Caco-2 (cell line): ENCODE measurements around the gene PLEKHM1. TPM values are rescaled to one million over a fixed set of nuclear protein-coding genes. Genes with fewer than 3 reads are reported as not detected.
"Not testable (repeated sequence)": the region's sequence is repeated elsewhere in the genome, so short reads cannot be mapped to it uniquely, and the experiment has no call there.

Experiments used
- BruUV-seq: library from RNA; stranded (reverse); fragments of 400-500 nt; replicated peaks from 2 replicates; lab custom pipeline; 2021; lab: Mats Ljungman, UMichigan
- CTCF ChIA-PET: fragments of 300-600 bp; sonication (Branson Sonifier 250); formaldehyde crosslinking; loops from one replicate; lab custom pipeline; 2022; ENCODE audit warnings: antibody characterized with exemption; lab: Charles Lee
- POLR2A ChIA-PET: fragments of 300-600 bp; sonication (Branson Sonifier 250); formaldehyde crosslinking; loops from one replicate; lab custom pipeline; 2022; ENCODE audit warnings: antibody characterized with exemption; lab: Charles Lee
- DNase-seq, 2 experiments: peaks; one replicate each; pipeline versions ENCODE4 v3.0.0 to v3.0.0-alpha.2; 2020 to 2022
- H3K27me3 ChIP-seq: replicated peaks from 2 replicates; pipeline ENCODE4 v1.6.0; 2011; ENCODE audit warnings: low read length; ENCODE audit not compliant: control insufficient read depth, insufficient read depth
- H3K36me3 ChIP-seq: 2 replicates; pipeline ENCODE4 v1.5.1; 2011; ENCODE audit warnings: low read length; ENCODE audit not compliant: control insufficient read depth, insufficient read depth
- H3K4me1 ChIP-seq: fragments of 250-450 bp; sonication (Bioruptor Pico); 2 replicates; pipeline ENCODE4 v1.5.1; 2020; ENCODE audit warnings: mild to moderate bottlenecking
- H3K4me3 ChIP-seq: 2 replicates; pipeline ENCODE4 v1.5.1; 2011; ENCODE audit warnings: low read depth, mild to moderate bottlenecking, control low read depth, low read length
- H3K9me3 ChIP-seq: fragments of 250-450 bp; sonication (Bioruptor Pico); 2 replicates; pipeline ENCODE4 v1.5.1; 2020; ENCODE audit warnings: mild to moderate bottlenecking, moderate library complexity
- H3K27ac Mint-ChIP-seq: one replicate; pipeline ENCODE4 v1.8.0; 2022; ENCODE audit warnings: mixed read lengths; ENCODE audit not compliant: unreplicated experiment
- H3K27me3 Mint-ChIP-seq: one replicate; pipeline ENCODE4 v1.8.0; 2022; ENCODE audit warnings: mixed read lengths; ENCODE audit not compliant: insufficient read depth, unreplicated experiment
- H3K36me3 Mint-ChIP-seq: one replicate; pipeline ENCODE4 v1.8.0; 2022; ENCODE audit warnings: mild to moderate bottlenecking, mixed read lengths; ENCODE audit not compliant: insufficient read depth, unreplicated experiment
- H3K4me1 Mint-ChIP-seq: one replicate; pipeline ENCODE4 v1.8.0; 2022; ENCODE audit warnings: low read depth, mixed read lengths; ENCODE audit not compliant: unreplicated experiment
- H3K4me3 Mint-ChIP-seq: one replicate; pipeline ENCODE4 v1.8.0; 2022; ENCODE audit warnings: mild to moderate bottlenecking, moderate library complexity, mixed read lengths; ENCODE audit not compliant: unreplicated experiment
- H3K9me3 Mint-ChIP-seq: one replicate; pipeline ENCODE4 v1.8.0; 2022; ENCODE audit warnings: mixed read lengths; ENCODE audit not compliant: unreplicated experiment
- intact Hi-C: fragments of 100-400 bp; cut with micrococcal nuclease; formaldehyde crosslinking; loops from one replicate; pipeline ENCODE4 v1.10.0; 2022; ENCODE audit not compliant: unreplicated experiment
- total RNA-seq: library from RNA; stranded (reverse); gene quantifications from 2 replicates; pipeline ENCODE4 v1.2.3, GENCODE V29; 2022

PLEKHM1 gene
- total RNA-seq, 1 experiment from 2014 or later = 30.4 TPM

DNA sequence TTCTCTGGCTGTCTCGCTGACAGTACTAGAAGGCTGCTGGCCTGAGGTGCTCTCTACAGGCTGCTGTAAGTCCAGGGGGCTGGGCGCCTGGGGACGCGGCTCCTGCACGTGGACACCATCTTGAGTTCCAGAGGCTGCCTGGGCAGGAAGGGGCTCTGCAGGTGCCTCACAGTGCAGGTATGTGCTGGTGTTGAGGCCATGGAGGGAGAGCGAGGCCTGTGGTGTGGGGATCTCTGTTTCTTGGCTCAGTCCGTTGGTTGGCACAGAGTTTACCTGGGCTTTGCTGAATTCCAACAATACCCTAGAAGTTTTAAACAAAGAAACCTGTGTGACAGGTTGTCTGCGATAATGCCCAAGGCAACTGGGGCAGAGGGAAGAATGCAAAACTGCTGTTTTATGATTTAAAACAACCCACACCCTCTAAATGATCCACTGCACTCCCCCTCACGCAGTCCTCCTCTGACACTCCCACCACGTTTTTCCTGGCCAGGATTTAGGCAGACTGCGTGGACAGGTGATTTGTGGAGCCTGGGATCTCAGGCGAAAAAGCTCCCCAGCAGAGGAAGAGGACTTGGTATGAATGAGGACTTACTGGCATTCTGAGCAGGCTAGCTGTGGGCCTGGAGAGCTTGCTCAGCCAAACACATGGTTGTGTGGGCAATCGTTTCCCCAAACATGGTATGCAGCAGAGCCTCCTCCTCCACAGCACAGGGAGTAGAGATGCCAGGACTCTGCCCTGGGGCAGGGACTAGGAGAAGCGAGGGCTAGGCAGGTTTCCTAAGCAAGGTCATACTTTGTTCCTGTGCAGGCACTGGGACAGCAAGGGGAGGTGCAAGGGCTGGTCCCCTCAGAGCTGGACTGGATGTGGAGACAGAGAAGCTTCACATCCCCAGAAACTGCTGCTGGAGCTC, 22.0 kb downstream of the PLEKHM1 start:
- H3K4me3 ChIP-seq, DNase-seq, H3K9me3 Mint-ChIP-seq, H3K36me3 Mint-ChIP-seq, H3K9me3 ChIP-seq, H3K27me3 Mint-ChIP-seq, H3K4me3 Mint-ChIP-seq, POLR2A ChIA-PET, H3K27ac Mint-ChIP-seq, H3K27me3 ChIP-seq, H3K36me3 ChIP-seq, intact Hi-C loops, H3K4me1 Mint-ChIP-seq, H3K4me1 ChIP-seq, CTCF ChIA-PET, BruUV-seq: not testable (repeated sequence)

DNA sequence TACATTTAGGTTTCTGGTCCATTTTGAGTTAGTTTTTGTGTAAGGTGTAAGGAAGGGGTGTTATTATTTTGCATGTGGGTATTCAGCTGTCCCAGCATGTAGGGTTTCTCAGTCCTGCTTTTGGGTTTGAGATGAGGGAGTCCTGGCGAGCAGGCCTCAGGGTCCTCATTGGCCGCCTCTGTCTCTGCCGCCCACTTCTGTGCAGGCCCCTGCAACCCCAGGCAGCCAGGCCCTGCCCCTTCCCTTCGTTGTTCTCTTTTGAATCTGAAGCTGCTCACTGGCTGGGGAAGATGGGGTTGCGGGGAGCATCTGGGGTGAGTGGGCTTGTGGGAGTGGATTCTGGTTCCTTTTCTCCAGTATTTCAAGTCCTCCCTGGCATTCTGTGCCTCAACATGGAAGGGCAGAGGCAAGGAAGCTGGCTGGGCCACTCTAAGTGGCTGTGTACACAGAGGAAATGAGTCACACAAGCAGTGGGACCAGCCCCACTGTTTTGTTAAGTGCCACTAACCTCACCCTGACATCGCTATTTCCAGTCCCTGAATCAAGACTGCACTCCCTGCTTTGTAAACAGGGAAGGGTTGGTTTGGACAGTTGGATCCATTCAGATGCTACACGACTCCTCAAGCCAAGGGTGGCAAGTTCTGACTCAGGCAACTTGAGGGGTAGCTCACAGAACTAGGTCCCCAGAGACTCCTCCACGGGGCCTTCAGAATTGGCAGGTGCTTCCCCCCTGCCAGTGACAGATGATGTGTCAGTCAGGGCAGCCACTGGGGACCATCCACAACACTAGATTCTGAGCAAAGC, 28.8 kb downstream of the PLEKHM1 start:
- BruUV-seq, POLR2A ChIA-PET, H3K36me3 ChIP-seq, DNase-seq, intact Hi-C loops, H3K4me1 Mint-ChIP-seq, H3K27me3 Mint-ChIP-seq, H3K4me1 ChIP-seq, H3K27me3 ChIP-seq, CTCF ChIA-PET, H3K36me3 Mint-ChIP-seq, H3K9me3 ChIP-seq, H3K4me3 Mint-ChIP-seq, H3K9me3 Mint-ChIP-seq, H3K4me3 ChIP-seq: not testable (repeated sequence)
- H3K27ac Mint-ChIP-seq = peak overlapping the region; percentile 50

DNA sequence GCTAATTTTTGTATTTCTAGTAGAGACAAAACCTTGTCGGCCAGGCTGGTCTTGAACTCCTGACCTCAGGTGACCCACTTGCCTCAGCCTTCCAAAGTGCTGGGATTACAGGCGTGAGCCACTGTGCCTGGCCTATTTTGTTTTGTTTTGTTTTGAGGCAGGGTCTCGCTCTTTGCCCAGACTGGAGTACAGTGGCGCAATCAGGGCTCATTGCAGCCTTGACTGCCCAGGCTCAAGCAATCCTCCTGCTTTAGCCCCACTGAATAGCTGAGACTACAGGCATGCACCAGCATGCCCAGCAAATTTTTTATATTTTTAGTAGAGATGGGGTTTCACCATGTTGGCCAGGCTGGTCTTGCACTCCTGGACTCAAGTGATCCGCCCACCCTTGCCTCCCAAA, 30.1 kb downstream of the PLEKHM1 start:
- H3K4me1 Mint-ChIP-seq, POLR2A ChIA-PET, H3K36me3 ChIP-seq, BruUV-seq, DNase-seq, H3K27ac Mint-ChIP-seq, H3K4me1 ChIP-seq, H3K27me3 Mint-ChIP-seq, H3K9me3 Mint-ChIP-seq, H3K4me3 ChIP-seq, H3K4me3 Mint-ChIP-seq, H3K36me3 Mint-ChIP-seq, H3K27me3 ChIP-seq, intact Hi-C loops, CTCF ChIA-PET, H3K9me3 ChIP-seq: not testable (repeated sequence)

DNA sequence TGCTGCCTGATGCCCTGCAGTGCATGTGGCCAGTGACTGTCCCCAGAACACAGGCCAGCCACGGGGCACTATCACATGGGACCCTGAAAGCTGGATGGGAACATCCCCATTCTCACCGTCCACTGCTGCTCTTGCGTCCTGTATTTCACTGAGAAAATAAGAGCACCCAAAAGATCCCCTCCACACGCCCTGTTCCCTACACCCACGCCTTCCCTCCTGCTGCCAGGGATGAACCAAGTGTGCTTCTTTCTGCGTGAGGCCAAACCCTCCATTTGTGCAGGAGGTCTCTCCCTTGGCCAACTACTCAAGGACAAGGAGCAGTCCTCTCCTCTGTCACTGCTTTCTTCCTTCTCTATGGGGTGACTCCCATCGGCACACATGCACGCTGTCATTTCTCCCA, 36.2 kb downstream of the PLEKHM1 start:
- DNase-seq, H3K4me1 Mint-ChIP-seq, H3K36me3 ChIP-seq, H3K36me3 Mint-ChIP-seq, CTCF ChIA-PET, H3K4me3 Mint-ChIP-seq, BruUV-seq, H3K27me3 ChIP-seq, H3K9me3 Mint-ChIP-seq, H3K27me3 Mint-ChIP-seq, H3K4me3 ChIP-seq, H3K4me1 ChIP-seq, POLR2A ChIA-PET, H3K9me3 ChIP-seq, intact Hi-C loops: not testable (repeated sequence)
- peak overlapping the region; percentile 37 for H3K27ac Mint-ChIP-seq

DNA sequence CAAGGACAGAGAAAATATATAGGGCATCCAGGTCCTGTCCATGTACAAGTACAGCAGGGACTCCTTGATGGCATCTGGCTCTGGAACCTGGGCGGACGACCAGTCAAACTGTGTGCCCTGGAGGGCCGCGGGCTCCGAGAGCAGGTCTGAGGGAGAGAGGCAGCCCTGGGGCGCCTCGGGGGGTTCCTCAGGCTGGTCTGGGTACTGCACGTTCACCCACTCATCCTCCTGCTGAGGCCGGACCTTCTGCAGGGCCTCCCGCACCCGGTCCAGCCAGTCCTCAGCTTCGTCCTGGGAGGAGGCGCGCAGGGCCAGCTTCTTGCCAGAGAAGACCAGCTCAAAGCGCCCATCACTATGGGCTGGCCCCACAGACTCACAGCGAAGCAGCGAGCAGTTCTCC, 36.8 kb downstream of the PLEKHM1 start:
- H3K4me1 ChIP-seq, BruUV-seq, H3K9me3 ChIP-seq, POLR2A ChIA-PET, H3K9me3 Mint-ChIP-seq, H3K4me3 Mint-ChIP-seq, H3K27me3 ChIP-seq, DNase-seq, H3K27me3 Mint-ChIP-seq, CTCF ChIA-PET, H3K36me3 Mint-ChIP-seq, H3K27ac Mint-ChIP-seq, H3K36me3 ChIP-seq, H3K4me3 ChIP-seq, intact Hi-C loops, H3K4me1 Mint-ChIP-seq: not testable (repeated sequence)

DNA sequence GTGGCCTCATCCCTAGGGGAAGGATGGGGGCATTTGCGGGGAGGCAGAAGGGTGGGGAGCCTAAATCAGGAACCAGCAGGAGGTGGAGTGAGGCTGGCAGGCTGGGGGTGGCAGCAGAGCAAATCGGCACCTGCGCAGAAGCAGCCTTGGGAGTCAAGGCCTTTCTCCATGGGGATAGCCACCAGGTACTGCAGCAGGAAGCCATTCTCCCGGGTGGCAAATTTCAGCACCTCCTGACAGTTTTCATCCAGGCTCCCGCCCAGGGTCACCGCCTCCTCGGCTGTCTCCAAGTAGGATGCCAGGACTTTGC, 37.3 kb downstream of the PLEKHM1 start:
- H3K27ac Mint-ChIP-seq, BruUV-seq, H3K36me3 Mint-ChIP-seq, H3K4me3 ChIP-seq, intact Hi-C loops, H3K4me3 Mint-ChIP-seq, H3K4me1 ChIP-seq, POLR2A ChIA-PET, CTCF ChIA-PET, H3K4me1 Mint-ChIP-seq, H3K27me3 Mint-ChIP-seq, H3K36me3 ChIP-seq, DNase-seq, H3K9me3 ChIP-seq, H3K9me3 Mint-ChIP-seq, H3K27me3 ChIP-seq: not testable (repeated sequence)
